Transverse colon (tissue), 4 donors: ENCODE results near the gene KRT7. TPM values are rescaled to one million over a fixed set of nuclear protein-coding genes. Genes with fewer than 3 reads are reported as not detected.
A peak's percentile ranks its signal among the peaks of the same experiment; 100 is the strongest.
"Not testable (repeated sequence)": the region's sequence is repeated elsewhere in the genome, so short reads cannot be mapped to it uniquely, and the experiment has no call there.

ENCODE experiments used
- DNase-seq: peaks from one replicate; pipeline ENCODE4 v3.0.0-alpha.2; 2019
- H3K27ac ChIP-seq, 4 donors: fragments of 200-600 bp; sonication (generic); 2 replicates each; pipeline ENCODE4 v1.5.1; 2016 to 2018; ENCODE audit warnings: inconsistent platforms in 4 of 4
- H3K27me3 ChIP-seq: fragments of 200-600 bp; sonication (generic); 2 replicates; pipeline ENCODE4 v1.5.1; 2017; ENCODE audit warnings: inconsistent platforms
- H3K36me3 ChIP-seq, 4 donors: fragments of 200-600 bp; sonication (generic); 2 replicates each; pipeline ENCODE4 v1.5.1; 2017 to 2019; ENCODE audit warnings: inconsistent platforms in 4 of 4
- H3K4me1 ChIP-seq, 4 donors: fragments of 200-600 bp; sonication (generic); 2 replicates each; pipeline ENCODE4 v1.5.1; 2017 to 2020; ENCODE audit warnings: inconsistent platforms in 4 of 4
- H3K4me3 ChIP-seq, 4 donors: fragments of 200-600 bp; sonication (generic); 1 replicate in 1 of 4; 2 replicates in 3 of 4; pipeline versions ENCODE4 v1.5.1 to v1.6.1; 2017 to 2019; ENCODE audit warnings: inconsistent platforms in 4 of 4
- H3K9me3 ChIP-seq, 2 donors: fragments of 200-600 bp; sonication (generic); 2 replicates each; pipeline ENCODE4 v1.5.1; 2017 to 2019; ENCODE audit warnings: inconsistent platforms in 2 of 2
- CTCF ChIP-seq, 5 experiments: fragments of 200-600 bp in 3 of 5; fragments of 450-650 bp in 2 of 5; sonication (generic) in 3 of 5; IDR thresholded peaks; 1 replicate in 2 of 5; 2 replicates in 3 of 5; pipeline ENCODE4 v1.5.1; 2016 to 2017; ENCODE audit warnings: antibody characterized with exemption in 5 of 5, inconsistent platforms in 3 of 5, mild to moderate bottlenecking in 2 of 5, moderate library complexity in 1 of 5
- EP300 ChIP-seq: sonication (generic); formaldehyde crosslinking; IDR thresholded peaks from one replicate; pipeline ENCODE4 v1.6.1; 2017; ENCODE audit warnings: antibody characterized with exemption, low read depth
- POLR2A ChIP-seq: fragments of 450-650 bp; IDR thresholded peaks from one replicate; pipeline ENCODE4 v1.6.1; 2016; ENCODE audit warnings: antibody characterized with exemption, mild to moderate bottlenecking, moderate library complexity
- POLR2AphosphoS5 ChIP-seq, 3 donors: sonication (generic); formaldehyde crosslinking; IDR thresholded peaks; one replicate each; pipeline ENCODE4 v1.6.1; 2016; ENCODE audit warnings: antibody characterized with exemption in 3 of 3
- WGBS, 2 donors: methylation state at CpG; one replicate each; pipeline ENCODE4 v1.1.5; 2018; ENCODE audit warnings: low coverage in 1 of 2; 5-methylcytosine and 5-hydroxymethylcytosine counted together
- in situ Hi-C, 4 donors: fragments of 200-750 bp; cut with MboI; loops; one replicate each; pipeline versions ENCODE4 v1.15.0 to v1.15.1; 2017; ENCODE audit warnings: low sequenced_read_pairs in 3 of 4, low pct_ligation_motif_present in 1 of 4, low pct_unique_long_range_greater_than_20kb in 1 of 4
- intact Hi-C: fragments of 100-400 bp; cut with DNase I; formaldehyde crosslinking; loops from one replicate; pipeline ENCODE4 v1.15.1; 2023; ENCODE audit warnings: low total_unique reads
- total RNA-seq, 4 donors: library from RNA; depleted of rRNA; stranded (reverse); fragments of >200 nt; gene quantifications; one replicate each; pipeline ENCODE4 v1.1.0, GENCODE V29; 2016

Gene KRT7
- total RNA-seq, 4 donors from 2014 or later: 0.75 to 1.6 (median 0.95) TPM; not detected in 1

- 77% methylated on average over 2 of the region's 2 CpGs; no CpG with 5 or more reads in 1 of the 2 donors for WGBS, 2 donors
- Histone ChIP-seq H3K4me3 (no peak overlapping the region), H3K27ac (peak overlapping the region in 2 of 4 donors; percentile 43 to 46), H3K4me1 (peaks cover 0 to 11% (median 3%) of the 10 kb centered on the region in 4 donors), H3K9me3 (no peaks in the 10 kb centered on the region), H3K27me3 (peaks cover 20% of the 10 kb centered on the region), H3K36me3 (no peaks in the 10 kb centered on the region)
- intact Hi-C loops: no loop called here
- TF ChIP-seq POLR2AphosphoS5 (IDR thresholded peaks at IDR 0.05) (no peak), POLR2A (no peak), CTCF (IDR thresholded peaks at IDR 0.05) (no peak), EP300 (no peak)
- in situ Hi-C loops: no loop called here
- DNase-seq: no peak
Observed at GRCh38 chr12:52249511-52250047, 16.5 kb downstream of the KRT7 start.

- in situ Hi-C loops: no loop called here
- Histone ChIP-seq H3K27me3 (peaks cover 25% of the 10 kb centered on the region), H3K27ac (no peak overlapping the region), H3K4me1 (peaks cover 0 to 9% (median 2%) of the 10 kb centered on the region in 4 donors), H3K4me3 (no peak overlapping the region), H3K36me3 (no peaks in the 10 kb centered on the region), H3K9me3 (no peaks in the 10 kb centered on the region)
- WGBS, 2 donors: 53 to 73% methylated on average over 3 to 46 of the region's 52 CpGs
- intact Hi-C loops: no loop called here
- no peak for DNase-seq
- TF ChIP-seq POLR2AphosphoS5 (IDR thresholded peaks at IDR 0.05): no peak
Observed at GRCh38 chr12:52250048-52250990, 17.3 kb downstream of the KRT7 start.

- Histone ChIP-seq H3K4me1 (peaks cover 0 to 9% (median 2%) of the 10 kb centered on the region in 4 donors), H3K27me3 (peaks cover 31% of the 10 kb centered on the region), H3K4me3 (no peak overlapping the region), H3K9me3 (no peaks in the 10 kb centered on the region), H3K36me3 (no peaks in the 10 kb centered on the region), H3K27ac (no peak overlapping the region)
- no peak for TF ChIP-seq POLR2A
- no peak for TF ChIP-seq CTCF (IDR thresholded peaks at IDR 0.05)
- no peak for TF ChIP-seq EP300
- no peak for TF ChIP-seq POLR2AphosphoS5 (IDR thresholded peaks at IDR 0.05)
- intact Hi-C loops (no loop called here), in situ Hi-C loops (no loop called here)
- no peak for DNase-seq
- 31 to 73% methylated on average over 2 to 9 of the region's 9 CpGs for WGBS, 2 donors
Observed at GRCh38 chr12:52251367-52252051, 18.5 kb downstream of the KRT7 start.

- H3K4me1 ChIP-seq, intact Hi-C loops, DNase-seq, H3K27ac ChIP-seq, H3K4me3 ChIP-seq, H3K9me3 ChIP-seq, H3K36me3 ChIP-seq, in situ Hi-C loops: not testable (repeated sequence)
- 90% methylated on average over 6 of the region's 8 CpGs; no CpG with 5 or more reads in 1 of the 2 donors for WGBS, 2 donors
- H3K27me3 ChIP-seq: peaks cover 37% of the 10 kb centered on the region
Observed at GRCh38 chr12:52252175-52252615, 19.2 kb downstream of the KRT7 start.
